GM19035 (cell line): ENCODE results near the gene SLC39A7.

ENCODE experiments used
- ATAC-seq: cut with Tn5 transposase; IDR thresholded peaks from one replicate; pipeline ENCODE4 v1.9.1; 2021; ENCODE audit not compliant: unreplicated experiment

SLC39A7 gene

DNA sequence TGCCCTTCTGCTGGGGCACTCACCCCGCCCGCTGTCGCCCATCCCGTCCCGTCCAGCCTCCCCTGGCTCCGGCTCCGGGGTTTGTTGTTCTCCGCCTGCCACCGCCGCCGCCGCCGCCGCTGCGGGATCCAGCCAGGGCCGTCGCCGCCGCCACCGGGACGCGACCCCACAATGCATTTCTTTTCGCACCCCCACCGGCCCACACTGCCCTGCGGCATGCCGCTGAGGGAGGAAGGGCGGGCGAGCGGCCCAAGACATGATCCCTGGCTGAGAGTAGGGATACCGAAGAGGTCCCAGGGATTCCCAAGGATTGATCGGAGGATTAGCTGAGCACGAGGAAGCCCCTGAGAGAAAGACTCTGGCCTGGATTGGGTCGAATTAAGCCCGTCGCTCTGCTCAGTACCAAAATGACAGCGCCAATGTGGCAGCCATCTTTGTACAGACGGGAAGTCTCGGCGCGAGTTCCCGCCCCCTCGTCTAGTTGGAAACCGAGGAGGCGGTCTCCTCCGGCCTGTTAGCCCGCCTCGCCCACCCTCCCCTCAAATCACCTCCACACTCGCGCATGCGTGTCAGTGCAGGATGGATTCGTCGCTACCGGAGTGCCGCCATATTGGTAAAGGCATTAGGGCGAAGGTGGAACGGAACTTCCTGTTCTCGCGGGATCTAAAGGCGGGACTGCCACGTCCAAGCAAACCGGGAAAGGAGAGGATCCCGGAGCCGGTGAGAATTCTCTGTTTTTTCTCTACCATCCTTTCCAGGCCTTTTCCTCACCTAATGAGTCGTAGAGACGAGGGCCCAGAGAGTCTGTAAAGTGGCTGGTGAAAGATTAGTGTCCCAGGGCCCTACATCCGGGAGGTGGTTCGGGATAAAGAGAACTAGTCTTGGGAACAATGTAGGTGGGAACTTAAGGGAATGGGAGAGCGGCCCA, at the start of gene SLC39A7, which contains the start of gene RXRB:
Gene SLC39A7 (plus strand): TSS at position 649 of the 928 bp plus-strand sequence. CDS start 379 bp downstream, outside the sequence.
Gene RXRB (minus strand): TSS at position 447 of the 928 bp plus-strand sequence. CDS start 189 bp downstream, at position 258.
- ATAC-seq, result peak; percentile 60

DNA sequence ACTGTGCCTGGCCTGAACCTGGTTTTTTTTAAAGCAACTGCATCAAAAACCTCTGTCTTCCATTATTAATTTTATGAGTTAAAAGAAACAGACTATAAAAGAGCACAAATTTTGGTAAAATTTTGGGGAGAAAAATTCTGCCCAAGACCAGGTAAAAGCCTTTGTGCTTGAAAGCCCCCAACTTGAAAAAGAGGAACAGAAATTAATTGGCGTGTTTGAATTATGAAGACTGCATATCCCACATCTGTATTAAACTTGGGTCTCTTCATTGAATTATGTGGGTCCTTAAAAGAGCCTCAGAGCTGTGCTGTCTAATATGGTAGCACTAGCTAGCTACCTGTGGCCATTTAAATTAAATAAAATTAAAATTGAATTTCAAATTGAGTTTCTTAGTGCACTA, 49.6 kb upstream of the SLC39A7 start:
- ATAC-seq, result no peak

DNA sequence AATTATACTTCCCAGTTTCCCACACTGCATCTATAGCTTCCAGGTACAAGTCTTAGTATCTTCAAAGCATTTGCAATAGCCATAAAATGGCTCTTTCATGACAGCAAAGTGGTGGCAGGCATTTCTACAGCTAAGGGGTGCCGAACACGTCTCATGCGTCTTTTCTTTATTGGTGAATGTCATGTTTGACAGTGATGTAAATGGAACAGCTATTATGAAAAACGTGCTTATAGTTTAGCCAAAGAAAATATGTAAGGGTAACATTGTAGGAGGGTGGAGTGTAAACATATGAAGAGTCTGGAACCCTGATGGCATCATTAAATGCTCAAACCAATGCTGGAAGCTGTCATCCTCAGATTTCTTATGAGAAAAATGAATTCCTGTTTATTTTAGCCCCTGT, 46.3 kb upstream of the SLC39A7 start:
- ATAC-seq, result no peak

GRCh38 chr6:33156561-33156960, 44.1 kb upstream of the SLC39A7 start:
- no peak for ATAC-seq

DNA sequence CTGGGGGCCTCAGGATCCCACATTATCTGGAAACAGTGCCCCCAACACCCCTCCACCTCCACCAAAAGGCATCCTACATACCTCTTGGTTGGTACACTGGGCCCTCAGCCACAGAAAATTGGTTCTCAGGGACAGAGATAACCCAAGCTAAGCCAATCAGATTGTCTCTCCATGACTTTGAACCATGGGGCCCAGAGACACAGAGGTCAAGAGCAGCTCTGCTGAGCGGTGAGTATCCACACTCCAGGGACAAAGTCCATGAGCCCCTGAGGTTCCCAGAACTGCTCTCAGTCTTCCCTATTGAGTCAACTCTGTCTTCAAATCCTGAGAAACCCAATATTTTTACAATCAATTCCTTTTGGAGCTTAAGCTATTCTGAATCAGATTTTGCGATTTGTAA, 43.7 kb upstream of the SLC39A7 start:
- no peak for ATAC-seq

- ATAC-seq, result no peak
Measured at GRCh38 chr6:33160096-33160495, 40.6 kb upstream of the SLC39A7 start.

- no peak for ATAC-seq
Measured at GRCh38 chr6:33160728-33161344, 39.8 kb upstream of the SLC39A7 start.

DNA sequence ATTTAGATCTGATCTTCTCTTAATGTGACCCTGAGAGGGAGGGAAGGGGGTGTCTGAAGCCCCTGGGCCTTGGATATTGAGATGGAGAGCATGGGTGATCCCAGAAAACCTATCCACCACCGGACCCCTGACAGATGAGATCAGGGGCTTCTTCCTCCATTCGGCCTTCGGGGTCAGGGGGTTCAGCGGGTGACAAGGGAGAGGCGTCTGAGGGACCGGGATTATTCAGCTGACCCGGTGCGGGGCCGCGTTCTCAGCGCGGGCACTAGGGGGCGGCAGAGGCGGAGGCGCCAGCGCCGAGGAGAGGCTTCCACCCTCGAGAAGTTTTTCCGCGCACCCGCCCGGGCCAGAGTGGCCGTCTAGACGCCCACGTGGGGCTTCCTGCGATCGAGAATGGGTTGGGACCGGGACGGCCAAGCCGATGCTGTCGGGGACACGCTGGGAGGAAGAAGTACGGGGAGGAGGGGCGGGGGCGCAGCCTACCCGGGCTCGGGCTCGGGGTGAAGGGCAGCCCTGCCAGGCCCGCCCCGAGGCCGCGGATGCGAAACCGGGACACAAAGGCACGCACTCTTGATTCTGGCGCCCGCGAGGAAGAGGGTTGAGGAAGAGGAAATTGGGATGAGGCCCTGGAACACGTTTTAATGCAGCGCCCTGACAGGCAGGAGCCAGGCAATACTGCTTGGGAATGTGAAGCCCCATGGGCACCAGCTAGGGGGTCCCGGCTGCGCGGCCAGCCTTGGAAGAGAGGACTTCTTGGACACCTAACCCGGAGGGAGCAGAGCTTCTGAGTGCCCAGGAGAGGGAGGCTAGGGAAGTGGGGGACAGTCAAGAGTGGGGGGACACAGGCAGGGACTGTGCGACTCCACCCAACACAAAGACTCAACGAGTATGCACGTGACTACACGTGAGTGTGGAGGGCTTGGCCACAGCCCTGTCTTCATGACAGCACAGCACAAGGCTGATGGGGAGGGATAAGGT, 39.0 kb upstream of the SLC39A7 start:
- ATAC-seq, result no peak

- ATAC-seq, result no peak
Measured at GRCh38 chr6:33163540-33163939, 37.1 kb upstream of the SLC39A7 start.

DNA sequence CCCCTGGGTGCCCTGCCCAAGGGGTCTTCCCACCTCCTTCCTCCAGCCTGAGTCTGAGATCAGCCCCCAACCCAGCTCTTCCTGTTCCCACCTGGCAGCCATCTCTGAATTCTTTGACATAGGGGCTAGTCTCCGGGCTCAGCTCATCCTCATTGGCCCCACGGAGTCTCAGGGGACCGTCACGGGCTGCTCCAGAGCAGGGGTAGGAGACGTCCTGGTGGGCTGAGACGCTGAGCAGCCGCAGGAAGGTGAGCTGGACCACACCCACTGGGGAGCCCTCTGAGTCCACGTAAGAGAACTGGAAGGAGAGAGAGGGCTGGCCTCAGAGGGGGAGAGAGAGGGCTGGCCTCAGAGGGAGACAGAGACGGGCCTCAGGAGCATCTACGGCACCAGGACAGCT, 36.5 kb upstream of the SLC39A7 start:
- no peak for ATAC-seq

DNA sequence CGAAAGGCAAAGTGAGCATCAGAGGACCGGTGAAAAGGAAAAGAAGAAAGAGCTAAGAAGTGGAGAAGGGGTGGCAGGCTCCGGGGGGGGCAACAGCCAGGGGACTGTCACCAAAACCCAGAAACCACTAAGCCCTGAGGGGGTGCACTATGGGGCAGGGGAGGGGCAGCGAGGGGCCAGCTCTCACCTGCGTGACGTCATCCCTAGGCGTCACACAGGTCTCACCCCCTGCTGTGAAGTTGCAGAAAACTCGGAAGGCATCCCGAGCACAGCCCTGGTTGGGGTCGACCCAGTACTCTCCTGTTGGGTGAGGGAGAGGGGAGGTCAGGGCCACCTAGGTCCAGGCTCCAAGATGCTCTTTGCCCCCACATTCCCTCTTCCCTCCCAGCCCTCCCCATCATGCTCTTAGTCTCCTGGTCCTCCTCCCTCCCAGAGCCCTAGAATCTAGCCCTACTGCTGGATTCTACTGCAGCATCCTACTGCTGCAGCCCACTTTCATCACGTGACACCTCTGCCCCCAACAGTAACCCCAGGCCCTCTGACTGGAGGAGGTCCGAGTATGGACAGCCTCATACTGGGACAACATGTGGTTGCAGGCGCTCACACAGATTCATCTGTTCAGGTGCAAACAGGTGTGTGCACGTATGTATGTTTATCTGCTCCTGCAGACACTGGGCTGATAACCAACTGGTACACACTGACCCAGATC, 35.8 kb upstream of the SLC39A7 start:
- ATAC-seq, result no peak

GRCh38 chr6:33165581-33166258, 34.9 kb upstream of the SLC39A7 start:
- no peak for ATAC-seq

DNA sequence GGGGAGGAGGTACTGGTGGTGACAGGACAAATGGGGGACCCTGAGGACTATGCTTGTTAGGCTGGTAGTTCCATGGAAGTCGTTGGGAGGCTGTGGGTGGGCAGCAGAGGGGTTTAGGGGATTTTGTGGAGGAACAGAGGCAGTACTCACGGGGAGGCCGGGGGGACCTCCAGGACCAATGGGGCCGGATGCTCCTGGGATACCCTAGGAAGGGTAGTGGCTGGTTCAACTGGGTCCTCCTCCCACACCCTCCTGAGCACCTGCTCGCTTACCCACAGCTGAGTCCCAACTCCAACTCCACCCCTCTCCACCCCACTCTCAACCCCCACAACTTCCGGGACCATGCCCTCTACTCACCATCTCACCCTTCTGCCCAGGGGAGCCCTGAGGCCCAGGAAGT, 34.3 kb upstream of the SLC39A7 start:
- ATAC-seq, result no peak

DNA sequence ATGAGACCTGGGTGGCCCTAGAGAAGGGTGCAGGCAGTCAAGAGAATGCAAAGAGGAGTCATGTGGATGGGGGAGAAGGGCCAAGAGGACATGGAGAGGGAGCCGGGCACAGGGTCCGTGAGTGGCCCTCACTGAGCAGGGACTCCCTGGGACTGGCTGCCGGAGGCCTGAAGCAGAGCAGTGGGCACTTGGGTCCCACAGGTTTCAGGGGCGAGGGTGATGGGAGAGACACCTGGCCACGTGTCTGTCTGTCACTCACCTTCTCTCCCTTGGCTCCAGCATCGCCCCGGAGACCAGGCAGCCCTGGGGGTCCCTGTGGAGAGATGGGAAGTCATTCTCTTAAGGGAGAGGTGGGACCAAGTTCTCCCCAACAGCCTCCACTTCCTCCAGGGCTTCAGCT, 33.9 kb upstream of the SLC39A7 start:
- no peak for ATAC-seq

GRCh38 chr6:33167374-33168283, 33.0 kb upstream of the SLC39A7 start:
- no peak for ATAC-seq

DNA sequence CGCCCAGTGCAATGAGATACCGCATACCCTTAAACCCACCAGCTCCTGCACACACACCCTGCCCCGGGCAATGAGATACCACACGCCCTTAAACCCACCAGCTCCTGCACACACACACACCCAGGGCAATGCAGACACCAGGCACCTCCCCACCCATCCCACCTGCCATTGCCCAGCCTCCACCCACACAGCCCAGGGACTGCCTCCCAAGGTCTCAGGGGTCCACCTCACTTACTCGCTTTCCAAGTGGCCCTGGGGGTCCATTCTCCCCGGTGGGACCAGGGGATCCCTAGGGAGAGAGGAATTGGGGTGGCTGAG, 32.4 kb upstream of the SLC39A7 start:
- no peak for ATAC-seq

- ATAC-seq, result no peak
Measured at GRCh38 chr6:33168639-33169038, 32.0 kb upstream of the SLC39A7 start.

DNA sequence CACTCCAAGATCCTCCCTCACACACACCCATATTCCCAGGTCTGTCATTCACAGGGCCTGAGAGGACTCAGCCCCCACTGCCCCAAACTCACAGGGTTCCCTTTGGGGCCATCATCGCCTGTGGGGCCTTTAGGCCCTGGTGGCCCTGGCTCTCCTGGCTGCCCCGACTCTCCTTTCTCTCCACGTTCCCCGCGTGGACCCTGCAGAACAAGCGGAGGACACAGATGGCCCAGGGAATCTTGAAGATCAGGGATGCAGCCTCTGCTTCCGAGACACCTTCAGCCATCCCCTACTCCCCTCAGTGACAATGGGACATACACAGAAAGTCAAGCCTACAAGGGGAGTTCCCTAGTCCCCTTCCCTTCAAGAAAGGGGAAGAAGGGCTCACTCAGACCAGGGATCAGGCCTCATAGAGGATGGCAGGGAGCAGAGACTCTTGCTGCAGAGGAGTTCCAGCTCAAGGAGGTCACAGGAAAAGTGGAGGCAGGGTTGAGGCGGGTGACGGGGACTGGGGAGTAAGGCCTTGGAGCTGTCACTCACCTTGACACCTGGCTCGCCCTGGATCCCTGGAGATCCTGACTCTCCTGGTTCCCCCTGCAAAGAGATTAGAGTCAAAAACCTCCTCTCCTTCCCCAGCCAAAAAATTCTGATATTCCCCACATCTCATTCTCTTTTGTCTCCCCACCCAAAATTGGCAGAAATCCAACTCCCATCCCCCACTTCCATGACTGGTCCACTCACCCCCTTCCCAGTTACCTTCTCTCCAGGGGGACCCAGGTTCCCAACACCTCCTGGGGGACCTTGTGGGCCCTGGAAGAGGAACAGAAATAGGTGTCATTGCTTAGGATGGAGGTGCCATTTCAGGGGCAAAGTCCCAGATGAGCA, 31.1 kb upstream of the SLC39A7 start:
- no peak for ATAC-seq
